Measurements from ENCODE around the gene LRMDA. TPM values are rescaled to one million over a fixed set of nuclear protein-coding genes. Genes with fewer than 3 reads are reported as not detected.

LRMDA gene
- total and polyA plus RNA-seq, 2 donors from 2014 or later: 23.2 to 48.6 TPM

DNA sequence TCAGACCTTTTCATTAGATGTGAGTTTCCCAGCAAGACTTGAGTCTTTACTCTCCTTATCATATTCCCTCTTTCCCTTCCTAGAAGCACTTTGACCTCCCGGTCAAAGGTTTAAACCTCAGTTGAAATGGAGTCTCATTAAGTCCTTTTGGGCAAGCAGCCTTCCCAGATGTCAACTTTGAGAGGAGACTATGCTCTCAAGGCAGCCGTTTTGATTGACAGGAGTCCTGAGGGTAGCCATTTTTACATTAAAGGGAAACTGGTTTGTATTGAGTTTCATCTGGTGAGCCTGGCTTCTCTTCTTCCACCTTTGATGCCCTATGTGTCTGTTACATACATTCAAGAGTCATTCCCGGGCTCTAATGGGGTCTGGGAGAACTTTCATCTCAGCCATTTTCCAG lies 685.1 kb downstream of the LRMDA start:
- FAIRE-seq (no peak), DNase-seq (no peak)
- Histone ChIP-seq H3K4me1 (ENCODE audit: control insufficient read depth in 2 of 3, insufficient read depth in 2 of 3, low read depth in 1 of 3, low read length in 3 of 3) (peaks cover 0 to 12% (median 2%) of the 10 kb centered on the region in 3 donors), H3K9me3 (ENCODE audit: control insufficient read depth in 2 of 3, insufficient read depth in 1 of 3, low read length in 3 of 3) (no peaks in the 10 kb centered on the region), H3K4me3 (ENCODE audit: low read length in 3 of 3) (no peak overlapping the region), H3K36me3 (ENCODE audit: control insufficient read depth in 2 of 3, insufficient read depth in 3 of 3, low read length in 3 of 3) (no peaks in the 10 kb centered on the region), H3K9ac (ENCODE audit: low read length in 3 of 3) (no peak overlapping the region), H3K27ac (ENCODE audit: low read depth in 2 of 2, low read length in 2 of 2) (no peak overlapping the region), H3K27me3 (ENCODE audit: control insufficient read depth, insufficient read depth, low read length) (no peaks in the 10 kb centered on the region)
- TF ChIP-seq, protein P1, sequence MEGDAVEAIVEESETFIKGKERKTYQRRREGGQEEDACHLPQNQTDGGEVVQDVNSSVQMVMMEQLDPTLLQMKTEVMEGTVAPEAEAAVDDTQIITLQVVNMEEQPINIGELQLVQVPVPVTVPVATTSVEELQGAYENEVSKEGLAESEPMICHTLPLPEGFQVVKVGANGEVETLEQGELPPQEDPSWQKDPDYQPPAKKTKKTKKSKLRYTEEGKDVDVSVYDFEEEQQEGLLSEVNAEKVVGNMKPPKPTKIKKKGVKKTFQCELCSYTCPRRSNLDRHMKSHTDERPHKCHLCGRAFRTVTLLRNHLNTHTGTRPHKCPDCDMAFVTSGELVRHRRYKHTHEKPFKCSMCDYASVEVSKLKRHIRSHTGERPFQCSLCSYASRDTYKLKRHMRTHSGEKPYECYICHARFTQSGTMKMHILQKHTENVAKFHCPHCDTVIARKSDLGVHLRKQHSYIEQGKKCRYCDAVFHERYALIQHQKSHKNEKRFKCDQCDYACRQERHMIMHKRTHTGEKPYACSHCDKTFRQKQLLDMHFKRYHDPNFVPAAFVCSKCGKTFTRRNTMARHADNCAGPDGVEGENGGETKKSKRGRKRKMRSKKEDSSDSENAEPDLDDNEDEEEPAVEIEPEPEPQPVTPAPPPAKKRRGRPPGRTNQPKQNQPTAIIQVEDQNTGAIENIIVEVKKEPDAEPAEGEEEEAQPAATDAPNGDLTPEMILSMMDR (IDR thresholded peaks at IDR 0.05; ENCODE audit: borderline replicate concordance, extremely low read depth, insufficient read depth): no peak
- intact Hi-C loops (cut with DNase I): no loop called here

DNA sequence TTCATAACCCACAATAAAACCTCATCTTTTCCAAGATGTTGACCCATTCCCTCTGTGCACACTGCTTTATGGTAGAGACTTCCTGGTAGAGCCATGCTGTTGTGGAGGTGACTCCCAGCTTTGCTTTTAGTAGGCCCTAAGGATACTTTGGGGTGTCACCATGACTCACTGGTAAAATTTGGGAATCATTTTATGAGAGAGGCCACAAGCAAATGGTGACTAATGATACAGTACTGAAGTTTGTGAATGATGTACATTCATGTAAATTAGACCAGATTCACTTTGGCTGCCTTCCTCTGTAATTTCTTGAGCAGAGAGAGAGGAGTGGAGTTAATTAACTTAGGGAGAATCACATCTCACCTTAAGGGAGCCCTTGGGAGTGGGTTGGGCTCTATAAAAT lies 686.5 kb downstream of the LRMDA start:
- peaks cover 0 to 12% (median 2%) of the 10 kb centered on the region in 3 donors for H3K4me1 ChIP-seq (ENCODE audit: control insufficient read depth in 2 of 3, insufficient read depth in 2 of 3, low read depth in 1 of 3, low read length in 3 of 3)
- FAIRE-seq: no peak
- no peak overlapping the region for H3K9ac ChIP-seq (ENCODE audit: low read length in 3 of 3)
- H3K36me3 ChIP-seq (ENCODE audit: control insufficient read depth in 2 of 3, insufficient read depth in 3 of 3, low read length in 3 of 3): no peaks in the 10 kb centered on the region
- no peak for DNase-seq
- intact Hi-C loops (cut with DNase I): no loop called here
- no peak overlapping the region for H3K27ac ChIP-seq (ENCODE audit: low read depth in 2 of 2, low read length in 2 of 2)
- H3K9me3 ChIP-seq (ENCODE audit: control insufficient read depth in 2 of 3, insufficient read depth in 1 of 3, low read length in 3 of 3): no peaks in the 10 kb centered on the region
- TF ChIP-seq, protein P1 (IDR thresholded peaks at IDR 0.05; ENCODE audit: borderline replicate concordance, extremely low read depth, insufficient read depth): no peak
- no peak overlapping the region for H3K4me3 ChIP-seq (ENCODE audit: low read length in 3 of 3)
- H3K27me3 ChIP-seq (ENCODE audit: control insufficient read depth, insufficient read depth, low read length): no peaks in the 10 kb centered on the region

DNA sequence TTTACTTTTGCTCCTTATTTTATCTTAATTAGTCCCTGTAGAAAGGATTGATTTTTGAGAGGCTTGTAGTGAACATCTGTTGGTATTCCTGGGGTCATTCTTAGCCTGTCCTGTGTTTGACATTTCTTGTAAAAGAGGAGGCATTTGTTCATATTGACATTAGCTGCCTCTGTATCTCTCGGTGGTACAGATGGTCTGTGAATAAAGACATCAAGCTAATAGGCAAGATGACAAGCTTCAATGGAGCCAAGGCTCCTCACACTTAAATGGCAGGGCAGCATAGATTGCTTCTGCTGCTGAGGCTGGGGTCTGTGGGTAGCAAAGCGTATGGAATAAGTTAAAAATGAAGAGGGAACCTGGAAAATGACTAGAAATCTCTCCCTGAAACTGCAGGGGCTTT lies 687.6 kb downstream of the LRMDA start:
- Histone ChIP-seq H3K27me3 (ENCODE audit: control insufficient read depth, insufficient read depth, low read length) (no peaks in the 10 kb centered on the region), H3K36me3 (ENCODE audit: control insufficient read depth in 2 of 3, insufficient read depth in 3 of 3, low read length in 3 of 3) (no peaks in the 10 kb centered on the region), H3K27ac (ENCODE audit: low read depth in 2 of 2, low read length in 2 of 2) (no peak overlapping the region), H3K9me3 (ENCODE audit: control insufficient read depth in 2 of 3, insufficient read depth in 1 of 3, low read length in 3 of 3) (no peaks in the 10 kb centered on the region), H3K9ac (ENCODE audit: low read length in 3 of 3) (no peak overlapping the region), H3K4me3 (ENCODE audit: low read length in 3 of 3) (no peak overlapping the region), H3K4me1 (ENCODE audit: control insufficient read depth in 2 of 3, insufficient read depth in 2 of 3, low read depth in 1 of 3, low read length in 3 of 3) (peaks cover 0 to 9% (median 2%) of the 10 kb centered on the region in 3 donors)
- FAIRE-seq (no peak), DNase-seq (no peak)
- TF ChIP-seq, protein P1 (IDR thresholded peaks at IDR 0.05; ENCODE audit: borderline replicate concordance, extremely low read depth, insufficient read depth): no peak
- intact Hi-C loops (cut with DNase I): no loop called here

DNA sequence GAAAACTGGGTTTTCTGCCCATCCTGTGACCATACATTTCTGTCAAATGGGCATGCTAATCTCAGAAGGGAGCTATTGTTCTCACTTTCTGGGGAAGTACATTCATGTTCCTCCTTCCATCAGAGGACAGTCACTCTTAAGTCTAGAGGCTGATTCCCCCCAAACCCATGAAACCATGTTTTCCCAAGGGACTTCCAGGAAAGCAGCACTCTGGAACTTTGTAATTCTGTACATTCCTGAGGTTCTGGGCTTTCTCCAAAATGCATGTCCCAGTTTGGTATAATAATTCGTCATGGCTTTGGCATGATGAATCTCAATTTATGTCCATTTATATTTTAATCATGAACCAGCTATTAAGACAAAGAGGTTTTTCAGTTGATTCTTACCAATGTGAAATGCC lies 688.1 kb downstream of the LRMDA start:
- Histone ChIP-seq H3K27me3 (ENCODE audit: control insufficient read depth, insufficient read depth, low read length) (no peaks in the 10 kb centered on the region), H3K27ac (ENCODE audit: low read depth in 2 of 2, low read length in 2 of 2) (no peak overlapping the region), H3K4me3 (ENCODE audit: low read length in 3 of 3) (no peak overlapping the region), H3K9ac (ENCODE audit: low read length in 3 of 3) (no peak overlapping the region), H3K36me3 (ENCODE audit: control insufficient read depth in 2 of 3, insufficient read depth in 3 of 3, low read length in 3 of 3) (no peaks in the 10 kb centered on the region), H3K4me1 (ENCODE audit: control insufficient read depth in 2 of 3, insufficient read depth in 2 of 3, low read depth in 1 of 3, low read length in 3 of 3) (peaks cover 0 to 5% (median 2%) of the 10 kb centered on the region in 3 donors), H3K9me3 (ENCODE audit: control insufficient read depth in 2 of 3, insufficient read depth in 1 of 3, low read length in 3 of 3) (no peaks in the 10 kb centered on the region)
- intact Hi-C loops (cut with DNase I): no loop called here
- TF ChIP-seq, protein P1 (IDR thresholded peaks at IDR 0.05; ENCODE audit: borderline replicate concordance, extremely low read depth, insufficient read depth): no peak
- FAIRE-seq: no peak
- no peak for DNase-seq
